HG03039 (cell line): ENCODE results near the gene SORD.
"Not testable (repeated sequence)": the region's sequence is repeated elsewhere in the genome, so short reads cannot be mapped to it uniquely, and the experiment has no call there.

ENCODE experiments used
- ATAC-seq: cut with Tn5 transposase; IDR thresholded peaks from one replicate; pipeline ENCODE4 v1.9.1; 2021; ENCODE audit warnings: mild to moderate bottlenecking, moderate library complexity; ENCODE audit not compliant: unreplicated experiment

Gene SORD

GRCh38 chr15:45022871-45023658 is at the start of gene SORD:
TSS of gene SORD (plus strand) at chr15:45023195. CDS start at chr15:45023284, 89 bp downstream.
- peak; percentile 96 for ATAC-seq

- not testable (repeated sequence) for ATAC-seq
These were observed 46.8 kb upstream of the SORD start for GRCh38 chr15:44976183-44976582.

GRCh38 chr15:44977781-44978180 is 45.2 kb upstream of the SORD start:
- not testable (repeated sequence) for ATAC-seq

GRCh38 chr15:44979617-44980339 is 43.2 kb upstream of the SORD start:
- ATAC-seq = not testable (repeated sequence)

GRCh38 chr15:44984144-44984543 is 38.9 kb upstream of the SORD start:
- ATAC-seq = not testable (repeated sequence)

- ATAC-seq = not testable (repeated sequence)
These were observed 36.5 kb upstream of the SORD start for GRCh38 chr15:44986346-44987055.

GRCh38 chr15:44987711-44988110 is 35.3 kb upstream of the SORD start:
- ATAC-seq = not testable (repeated sequence)

- ATAC-seq = not testable (repeated sequence)
These were observed 34.7 kb upstream of the SORD start for GRCh38 chr15:44988184-44988869.

- not testable (repeated sequence) for ATAC-seq
These were observed 34.1 kb upstream of the SORD start for GRCh38 chr15:44988870-44989219.

GRCh38 chr15:44997632-44998031 is 25.4 kb upstream of the SORD start:
- not testable (repeated sequence) for ATAC-seq

- no peak for ATAC-seq
These were observed 23.9 kb upstream of the SORD start for GRCh38 chr15:44999105-44999504.

- ATAC-seq = not testable (repeated sequence)
These were observed 21.8 kb upstream of the SORD start for GRCh38 chr15:45001180-45001579.

- not testable (repeated sequence) for ATAC-seq
These were observed 19.1 kb upstream of the SORD start for GRCh38 chr15:45003731-45004410.

- ATAC-seq = not testable (repeated sequence)
These were observed 18.3 kb upstream of the SORD start for GRCh38 chr15:45004590-45005175.

- no peak for ATAC-seq
These were observed 13.9 kb upstream of the SORD start for GRCh38 chr15:45009046-45009445.

- not testable (repeated sequence) for ATAC-seq
These were observed 7.9 kb upstream of the SORD start for GRCh38 chr15:45015114-45015513.

- ATAC-seq = not testable (repeated sequence)
These were observed 2.6 kb upstream of the SORD start for GRCh38 chr15:45020222-45020900.

- ATAC-seq = not testable (repeated sequence)
These were observed 2.1 kb upstream of the SORD start for GRCh38 chr15:45020901-45021259.

- ATAC-seq = no peak
These were observed 1.6 kb upstream of the SORD start for GRCh38 chr15:45021348-45021747.
